Right renal pelvis (tissue), 4 donors: ENCODE results near the gene TIRAP. TPM values are rescaled to one million over a fixed set of nuclear protein-coding genes. Genes with fewer than 3 reads are reported as not detected.
"Not testable (repeated sequence)": the region's sequence is repeated elsewhere in the genome, so short reads cannot be mapped to it uniquely, and the experiment has no call there.

Experiments used
- DNase-seq, 4 donors: peaks; one replicate each; pipeline ENCODE4 v3.0.0-alpha.2; 2013; ENCODE audit warnings: low read depth in 4 of 4, low spot score in 3 of 4, missing footprints in 1 of 4
- polyA plus RNA-seq, 4 donors: library from polyadenylated mRNA; unstranded; fragments of 120-200 nt; gene quantifications; one replicate each; pipeline ENCODE4 v1.2.1, GENCODE V29; 2013; ENCODE audit not compliant: insufficient read length in 4 of 4

The TIRAP gene
- polyA plus RNA-seq: 10 to 100 TPM; 10.5 to 13.3 (median 11.3) TPM

GRCh38 chr11:126282736-126283591, at the start of gene TIRAP:
TSS of gene TIRAP (plus strand) at chr11:126283093. CDS start at chr11:126290895, 7,802 bp downstream.
- peak in 1 of 4 donors; percentile 51 for DNase-seq

- no peak for DNase-seq
Measured at GRCh38 chr11:126233391-126233790, 49.5 kb upstream of the TIRAP start.

- DNase-seq: no peak
Measured at GRCh38 chr11:126246636-126247035, 36.3 kb upstream of the TIRAP start.

GRCh38 chr11:126253265-126253664, 29.6 kb upstream of the TIRAP start:
- DNase-seq: no peak

GRCh38 chr11:126254819-126255218, 28.1 kb upstream of the TIRAP start:
- no peak for DNase-seq

GRCh38 chr11:126255507-126255906, 27.4 kb upstream of the TIRAP start:
- DNase-seq: not testable (repeated sequence)

GRCh38 chr11:126256216-126256615, 26.7 kb upstream of the TIRAP start:
- no peak for DNase-seq

GRCh38 chr11:126257144-126257543, 25.7 kb upstream of the TIRAP start:
- no peak for DNase-seq

GRCh38 chr11:126257764-126258163, 25.1 kb upstream of the TIRAP start:
- no peak for DNase-seq

GRCh38 chr11:126262216-126262615, 20.7 kb upstream of the TIRAP start:
- DNase-seq: no peak

GRCh38 chr11:126263489-126263888, 19.4 kb upstream of the TIRAP start:
- DNase-seq: no peak

GRCh38 chr11:126265811-126266210, 17.1 kb upstream of the TIRAP start:
- DNase-seq: no peak

GRCh38 chr11:126267650-126268049, 15.2 kb upstream of the TIRAP start:
- DNase-seq: no peak

- peak in 1 of 4 donors; percentile 1 for DNase-seq
Measured at GRCh38 chr11:126268361-126268707, 14.6 kb upstream of the TIRAP start.

GRCh38 chr11:126268708-126269579, 13.9 kb upstream of the TIRAP start, which contains the start of the genes FOXRED1 and SRPRA:
TSS of gene FOXRED1 (plus strand) at chr11:126269154. CDS start at chr11:126269207, 53 bp downstream.
TSS of gene SRPRA (minus strand) at chr11:126268895. CDS start at chr11:126268804, 91 bp downstream.
- peak; percentile 95 to 96 (median 96) for DNase-seq

GRCh38 chr11:126277322-126277721, 5.6 kb upstream of the TIRAP start:
- DNase-seq: no peak

- DNase-seq: no peak
Measured at GRCh38 chr11:126277780-126278179, 5.1 kb upstream of the TIRAP start.

- no peak for DNase-seq
Measured at GRCh38 chr11:126279191-126279590, 3.7 kb upstream of the TIRAP start.

GRCh38 chr11:126280595-126280994, 2.3 kb upstream of the TIRAP start:
- DNase-seq: no peak

GRCh38 chr11:126281245-126281644, 1.6 kb upstream of the TIRAP start:
- no peak for DNase-seq

GRCh38 chr11:126281666-126282175, 1.2 kb upstream of the TIRAP start:
- no peak for DNase-seq
